ENCODE data around the gene PRKCZ.
"Not testable (repeated sequence)": the region's sequence is repeated elsewhere in the genome, so short reads cannot be mapped to it uniquely, and the experiment has no call there.

Gene PRKCZ

GRCh38 chr1:2136386-2137235 is 86.4 kb downstream of the PRKCZ start:
- no peak for TF ChIP-seq CTCF (IDR thresholded peaks at IDR 0.05; ENCODE audit: poor library complexity, severe bottlenecking)
- no peaks in the 10 kb centered on the region for H3K27me3 ChIP-seq (ENCODE audit: insufficient read depth, poor library complexity, severe bottlenecking)
- H3K36me3 ChIP-seq (ENCODE audit: low read depth): no peaks in the 10 kb centered on the region
- H3K9me3 ChIP-seq (ENCODE audit: severe bottlenecking): no peaks in the 10 kb centered on the region
- ATAC-seq (ENCODE audit: low read depth) (no peak), DNase-seq (ENCODE audit: low spot score) (peak; percentile 58)
- peak overlapping the region; percentile 78 for H3K27ac ChIP-seq (ENCODE audit: poor library complexity, severe bottlenecking)
- H3K4me3 ChIP-seq (ENCODE audit: severe bottlenecking): no peak overlapping the region
- H3K4me1 ChIP-seq (ENCODE audit: insufficient read depth, poor library complexity, severe bottlenecking): peaks cover 20% of the 10 kb centered on the region

GRCh38 chr1:2137257-2138121 is 87.3 kb downstream of the PRKCZ start:
- Histone ChIP-seq H3K4me3 (ENCODE audit: severe bottlenecking) (no peak overlapping the region), H3K27me3 (ENCODE audit: insufficient read depth, poor library complexity, severe bottlenecking) (no peaks in the 10 kb centered on the region), H3K9me3 (ENCODE audit: severe bottlenecking) (no peaks in the 10 kb centered on the region), H3K27ac (ENCODE audit: poor library complexity, severe bottlenecking) (no peak overlapping the region), H3K4me1 (ENCODE audit: insufficient read depth, poor library complexity, severe bottlenecking) (peaks cover 12% of the 10 kb centered on the region), H3K36me3 (ENCODE audit: low read depth) (no peaks in the 10 kb centered on the region)
- DNase-seq (ENCODE audit: low spot score) (peak; percentile 18), ATAC-seq (ENCODE audit: low read depth) (no peak)
- no peak for TF ChIP-seq CTCF (IDR thresholded peaks at IDR 0.05; ENCODE audit: poor library complexity, severe bottlenecking)

GRCh38 chr1:2139156-2139555 is 88.9 kb downstream of the PRKCZ start:
- H3K36me3 ChIP-seq (ENCODE audit: low read depth); H3K27me3 ChIP-seq (ENCODE audit: insufficient read depth, poor library complexity, severe bottlenecking); H3K4me1 ChIP-seq (ENCODE audit: insufficient read depth, poor library complexity, severe bottlenecking); H3K27ac ChIP-seq (ENCODE audit: poor library complexity, severe bottlenecking); ATAC-seq (ENCODE audit: low read depth); H3K4me3 ChIP-seq (ENCODE audit: severe bottlenecking); DNase-seq (ENCODE audit: low spot score); H3K9me3 ChIP-seq (ENCODE audit: severe bottlenecking): not testable (repeated sequence)

DNA sequence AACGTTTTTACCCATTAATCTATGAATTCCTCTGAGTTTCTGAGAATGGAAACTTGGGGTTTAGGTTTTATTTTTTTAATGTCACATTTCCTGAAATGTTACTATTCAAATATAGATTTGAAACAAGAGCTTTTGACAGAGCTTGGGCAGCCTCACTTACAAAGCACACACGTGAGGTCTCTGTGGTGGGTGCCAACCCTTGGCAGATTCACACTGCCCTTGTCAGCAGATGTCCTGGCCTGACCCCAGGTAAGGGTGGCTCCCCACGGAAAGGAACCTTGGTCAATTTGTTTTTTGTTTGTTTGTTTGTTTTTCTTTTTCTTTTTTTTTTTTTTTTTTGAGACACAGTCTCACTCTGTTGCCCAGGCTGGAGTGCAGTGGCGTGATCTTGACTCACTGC is 90.8 kb downstream of the PRKCZ start:
- peaks cover 3% of the 10 kb centered on the region for H3K4me1 ChIP-seq (ENCODE audit: insufficient read depth, poor library complexity, severe bottlenecking)
- no peaks in the 10 kb centered on the region for H3K27me3 ChIP-seq (ENCODE audit: insufficient read depth, poor library complexity, severe bottlenecking)
- no peak overlapping the region for H3K4me3 ChIP-seq (ENCODE audit: severe bottlenecking)
- ATAC-seq (ENCODE audit: low read depth): no peak
- no peak for TF ChIP-seq CTCF (IDR thresholded peaks at IDR 0.05; ENCODE audit: poor library complexity, severe bottlenecking)
- H3K9me3 ChIP-seq (ENCODE audit: severe bottlenecking): no peaks in the 10 kb centered on the region
- H3K36me3 ChIP-seq (ENCODE audit: low read depth): peaks cover 9% of the 10 kb centered on the region
- peak overlapping the region; percentile 82 for H3K27ac ChIP-seq (ENCODE audit: poor library complexity, severe bottlenecking)
- no peak for DNase-seq (ENCODE audit: low spot score)

DNA sequence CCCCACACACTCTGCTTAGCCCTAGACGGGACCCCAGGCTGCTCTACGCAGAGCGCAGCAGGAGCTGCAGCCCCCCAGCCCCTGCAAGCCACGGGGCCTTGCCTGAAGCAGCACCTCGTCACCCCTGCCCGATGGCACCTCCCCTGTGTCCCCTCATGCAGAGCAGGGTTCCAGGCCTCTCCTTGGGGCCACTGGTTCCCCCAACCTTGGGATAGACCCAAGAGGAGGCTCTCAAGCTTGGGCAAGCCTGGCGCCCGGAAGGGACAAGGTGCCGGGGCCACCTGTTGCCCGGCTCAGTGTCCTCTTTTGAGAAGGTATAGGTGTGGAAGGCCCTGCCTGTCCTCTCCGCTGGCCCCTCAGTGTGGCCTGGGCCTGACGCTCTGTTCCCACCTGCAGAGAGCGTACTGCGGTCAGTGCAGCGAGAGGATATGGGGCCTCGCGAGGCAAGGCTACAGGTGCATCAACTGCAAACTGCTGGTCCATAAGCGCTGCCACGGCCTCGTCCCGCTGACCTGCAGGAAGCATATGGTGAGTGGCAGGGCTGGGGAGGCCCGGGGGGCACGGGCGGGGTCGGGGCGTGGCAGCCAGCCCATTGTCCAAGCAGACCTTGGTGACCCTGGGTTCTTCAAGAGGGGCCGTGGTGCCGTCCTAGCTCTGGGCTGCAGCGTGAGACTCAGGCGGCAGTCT is 93.7 kb downstream of the PRKCZ start:
- no peak for TF ChIP-seq CTCF (IDR thresholded peaks at IDR 0.05; ENCODE audit: poor library complexity, severe bottlenecking)
- Histone ChIP-seq H3K4me3 (ENCODE audit: severe bottlenecking) (no peak overlapping the region), H3K4me1 (ENCODE audit: insufficient read depth, poor library complexity, severe bottlenecking) (peaks cover 3% of the 10 kb centered on the region), H3K36me3 (ENCODE audit: low read depth) (peaks cover 22% of the 10 kb centered on the region), H3K27me3 (ENCODE audit: insufficient read depth, poor library complexity, severe bottlenecking) (no peaks in the 10 kb centered on the region), H3K9me3 (ENCODE audit: severe bottlenecking) (no peaks in the 10 kb centered on the region), H3K27ac (ENCODE audit: poor library complexity, severe bottlenecking) (no peak overlapping the region)
- DNase-seq (ENCODE audit: low spot score): no peak
- ATAC-seq (ENCODE audit: low read depth): no peak
